HCT116 (cell line): ENCODE data around the gene TKTL2. TPM values are rescaled to one million over a fixed set of nuclear protein-coding genes. Genes with fewer than 3 reads are reported as not detected.

Experiments
- ATAC-seq: fragments of 200-7000 bp; cut with Tn5 transposase; 2 replicates; pipeline ENCODE4 v1.9.1; 2020; ENCODE audit warnings: mild to moderate bottlenecking, moderate library complexity
- BruUV-seq: library from RNA; stranded (reverse); fragments of 400-500 nt; replicated peaks from 2 replicates; lab custom pipeline; 2021; lab: Mats Ljungman, UMichigan
- CTCF ChIA-PET: fragments of 300-600 bp; sonication (Branson Sonifier 250); formaldehyde crosslinking; loops from one replicate; lab custom pipeline; 2021; ENCODE audit warnings: antibody characterized with exemption; lab: Charles Lee
- POLR2A ChIA-PET: fragments of 300-600, 350-600 bp; sonication (Branson Sonifier 250); formaldehyde crosslinking; loops from one replicate; lab custom pipeline; 2021; ENCODE audit warnings: antibody characterized with exemption; lab: Charles Lee
- RAD21 ChIA-PET, 2 experiments: fragments of 300-600 bp; sonication (Branson Sonifier 250); formaldehyde crosslinking; loops; one replicate each; lab custom pipeline; 2023; ENCODE audit warnings: low total read pairs in 2 of 2; ENCODE audit not compliant: uncharacterized antibody in 2 of 2, unreplicated experiment in 2 of 2, low non-redundant PET in 1 of 2; lab: Charles Lee
- DNase-seq: peaks from one replicate; pipeline ENCODE4 v3.0.0-alpha.2; 2010; ENCODE audit warnings: low read depth, low spot score
- H2AFZ ChIP-seq: fragments of 200-600 bp; shearing (Covaris generic), sonication (generic); 2 replicates; pipeline ENCODE4 v1.6.1; 2017; ENCODE audit warnings: low read depth, mixed run types, mixed read lengths, antibody characterized with exemption, low read length; ENCODE audit not compliant: poor library complexity, severe bottlenecking
- H3K27ac ChIP-seq: 2 replicates; pipeline ENCODE4 v1.5.1; 2012; ENCODE audit warnings: low read depth, low read length
- H3K27me3 ChIP-seq: fragments of 200-600 bp; sonication (generic); 2 replicates; pipeline ENCODE4 v1.6.1; 2016; ENCODE audit warnings: mixed run types, low read length, mixed read lengths; ENCODE audit not compliant: insufficient read depth
- H3K36me3 ChIP-seq, 2 experiments: fragments of 200-500 bp in 1 of 2; fragments of 200-600 bp in 1 of 2; sonication (Bioruptor generic) in 1 of 2; sonication (generic) in 1 of 2; 2 replicates each; pipeline versions ENCODE4 v1.5.1 to v1.6.1; 2014 to 2016; ENCODE audit warnings: low read length in 2 of 2, inconsistent platforms in 1 of 2, mixed read lengths in 1 of 2, mixed run types in 1 of 2; ENCODE audit not compliant: insufficient read depth in 2 of 2, control insufficient read depth in 1 of 2
- H3K4me1 ChIP-seq, 2 experiments: fragments of 200-600 bp in 1 of 2; sonication (generic) in 1 of 2; 2 replicates each; pipeline versions ENCODE4 v1.5.1 to v1.6.1; 2012 to 2017; ENCODE audit warnings: low read length in 2 of 2, inconsistent platforms in 1 of 2, mild to moderate bottlenecking in 1 of 2, mixed read lengths in 1 of 2, mixed run types in 1 of 2, moderate library complexity in 1 of 2; ENCODE audit not compliant: insufficient read depth in 2 of 2, control insufficient read depth in 1 of 2
- H3K4me2 ChIP-seq: fragments of 200-600 bp; sonication (generic); 2 replicates; pipeline ENCODE4 v1.6.1; 2017; ENCODE audit warnings: mixed run types, low read length, mixed read lengths
- H3K4me3 ChIP-seq, 2 experiments: fragments of 200-600 bp in 1 of 2; sonication (generic) in 1 of 2; replicated peaks in 1 of 2; 2 replicates each; pipeline ENCODE4 v1.5.1; 2011 to 2016; ENCODE audit warnings: low read length in 2 of 2, control low read depth in 1 of 2, low read depth in 1 of 2, mild to moderate bottlenecking in 1 of 2, mixed read lengths in 1 of 2, mixed run types in 1 of 2
- H3K79me2 ChIP-seq: fragments of 200-600 bp; sonication (generic); 2 replicates; pipeline ENCODE4 v1.6.1; 2017; ENCODE audit warnings: mild to moderate bottlenecking, mixed run types, low read length, moderate library complexity, mixed read lengths; ENCODE audit not compliant: insufficient read depth
- H3K9ac ChIP-seq: fragments of 200-600 bp; sonication (generic); 2 replicates; pipeline ENCODE4 v1.6.1; 2016; ENCODE audit warnings: low read length, mixed read lengths
- H3K9me2 ChIP-seq: fragments of 200-600 bp; sonication (generic), shearing (Covaris generic); 2 replicates; pipeline ENCODE4 v1.6.1; 2017; ENCODE audit warnings: mixed run types, mild to moderate bottlenecking, moderate library complexity; ENCODE audit not compliant: insufficient read depth
- H3K9me3 ChIP-seq, 2 experiments: fragments of 200-500 bp in 1 of 2; fragments of 200-600 bp in 1 of 2; sonication (Bioruptor generic) in 1 of 2; sonication (generic) in 1 of 2; 2 replicates each; pipeline ENCODE4 v1.6.1; 2014 to 2017; ENCODE audit warnings: low read length in 2 of 2, mixed read lengths in 2 of 2, inconsistent platforms in 1 of 2, low read depth in 1 of 2, mild to moderate bottlenecking in 1 of 2, mixed run types in 1 of 2, moderate library complexity in 1 of 2; ENCODE audit not compliant: control insufficient read depth in 1 of 2, insufficient read depth in 1 of 2
- H4K20me1 ChIP-seq: fragments of 200-600 bp; sonication (generic), shearing (Covaris generic); 2 replicates; pipeline ENCODE4 v1.6.1; 2017; ENCODE audit warnings: mixed run types, mild to moderate bottlenecking, moderate library complexity; ENCODE audit not compliant: insufficient read depth
- CBX3 ChIP-seq: IDR thresholded peaks from 2 replicates; pipeline ENCODE4 v1.6.1; 2012; ENCODE audit warnings: low read depth
- CEBPB ChIP-seq: IDR thresholded peaks from 2 replicates; pipeline ENCODE4 v1.6.1; 2012; ENCODE audit warnings: low read depth
- EZH2phosphoT487 ChIP-seq: fragments of 200-600 bp; IDR thresholded peaks from 2 replicates; pipeline ENCODE4 v1.6.1; 2018; ENCODE audit warnings: antibody characterized with exemption, borderline replicate concordance
- FOSL1 ChIP-seq: IDR thresholded peaks from 2 replicates; pipeline ENCODE4 v1.6.1; 2012; ENCODE audit warnings: low read depth
- JUND ChIP-seq: IDR thresholded peaks from 2 replicates; pipeline ENCODE4 v1.6.1; 2012
- POLR2AphosphoS5 ChIP-seq: IDR thresholded peaks from 2 replicates; pipeline ENCODE4 v1.6.1; 2011; ENCODE audit warnings: mild to moderate bottlenecking, low read depth, low read length, moderate library complexity
- SRF ChIP-seq: IDR thresholded peaks from 2 replicates; pipeline ENCODE4 v1.6.1; 2012; ENCODE audit warnings: low read depth
- TCF7L2 ChIP-seq: IDR thresholded peaks from 2 replicates; pipeline ENCODE4 v1.7.0; 2011; ENCODE audit warnings: borderline replicate concordance, inconsistent platforms; ENCODE audit not compliant: insufficient read depth, insufficient read length; ENCODE audit errors: extremely low read depth
- ZFX ChIP-seq: fragments of 450-650 bp; IDR thresholded peaks from 2 replicates; pipeline ENCODE4 v1.6.1; 2017
- ZNF274 ChIP-seq: fragments of 200-500 bp; sonication (Bioruptor generic); IDR thresholded peaks from 2 replicates; pipeline ENCODE4 v1.6.1; 2014; ENCODE audit warnings: mild to moderate bottlenecking, low read depth, low read length, inconsistent platforms
- intact Hi-C: fragments of 100-400 bp; cut with micrococcal nuclease; formaldehyde crosslinking; loops from 2 replicates; pipeline ENCODE4 v1.10.0; 2022
- total RNA-seq: library from RNA; stranded (reverse); gene quantifications from one replicate; pipeline ENCODE4 v1.2.1, GENCODE V29; 2021; ENCODE audit not compliant: unreplicated experiment
- TF ChIP-seq, protein P1 (sequence below), 3 experiments: fragments of 200-600 bp in 1 of 3; sonication (generic) in 1 of 3; IDR thresholded peaks in 2 of 3; conservative IDR thresholded peaks in 1 of 3; 2 replicates each; pipeline ENCODE4 v1.5.1; 2012 to 2017; ENCODE audit warnings: low read depth in 2 of 3, low read length in 2 of 3, antibody characterized with exemption in 1 of 3, borderline replicate concordance in 1 of 3, control low read depth in 1 of 3, mild to moderate bottlenecking in 1 of 3, mixed read lengths in 1 of 3, mixed run types in 1 of 3, moderate library complexity in 1 of 3; ENCODE audit not compliant: insufficient read depth in 1 of 3

TKTL2 gene
- total RNA-seq, 1 experiment from 2014 or later: not detected

- no peak overlapping the region for H3K4me2 ChIP-seq
- TF ChIP-seq FOSL1: no peak
- TF ChIP-seq EZH2phosphoT487: no peak
- no peak for TF ChIP-seq CEBPB
- no peak for TF ChIP-seq JUND
- TF ChIP-seq TCF7L2: no peak
- TF ChIP-seq POLR2AphosphoS5: no peak
- TF ChIP-seq ZFX: no peak
- no peak for TF ChIP-seq SRF
- no peak for TF ChIP-seq ZNF274
- TF ChIP-seq CBX3: no peak
- TF ChIP-seq, protein P1, sequence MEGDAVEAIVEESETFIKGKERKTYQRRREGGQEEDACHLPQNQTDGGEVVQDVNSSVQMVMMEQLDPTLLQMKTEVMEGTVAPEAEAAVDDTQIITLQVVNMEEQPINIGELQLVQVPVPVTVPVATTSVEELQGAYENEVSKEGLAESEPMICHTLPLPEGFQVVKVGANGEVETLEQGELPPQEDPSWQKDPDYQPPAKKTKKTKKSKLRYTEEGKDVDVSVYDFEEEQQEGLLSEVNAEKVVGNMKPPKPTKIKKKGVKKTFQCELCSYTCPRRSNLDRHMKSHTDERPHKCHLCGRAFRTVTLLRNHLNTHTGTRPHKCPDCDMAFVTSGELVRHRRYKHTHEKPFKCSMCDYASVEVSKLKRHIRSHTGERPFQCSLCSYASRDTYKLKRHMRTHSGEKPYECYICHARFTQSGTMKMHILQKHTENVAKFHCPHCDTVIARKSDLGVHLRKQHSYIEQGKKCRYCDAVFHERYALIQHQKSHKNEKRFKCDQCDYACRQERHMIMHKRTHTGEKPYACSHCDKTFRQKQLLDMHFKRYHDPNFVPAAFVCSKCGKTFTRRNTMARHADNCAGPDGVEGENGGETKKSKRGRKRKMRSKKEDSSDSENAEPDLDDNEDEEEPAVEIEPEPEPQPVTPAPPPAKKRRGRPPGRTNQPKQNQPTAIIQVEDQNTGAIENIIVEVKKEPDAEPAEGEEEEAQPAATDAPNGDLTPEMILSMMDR (IDR thresholded peaks at IDR 0.05 in 2 of 3, conservative IDR thresholded peaks at IDR 0.05 in 1 of 3; ENCODE audit: borderline replicate concordance in 1 of 3, insufficient read depth in 1 of 3, low read depth in 2 of 3, low read length in 2 of 3): no peak
- H3K27ac ChIP-seq: no peak overlapping the region
- intact Hi-C loops: no loop called here
- POLR2A ChIA-PET: no interaction called here
- H3K9me2 ChIP-seq: no peaks in the 10 kb centered on the region
- RAD21 ChIA-PET: no interaction called here
- BruUV-seq: no TSS peak
- H3K9ac ChIP-seq: no peak overlapping the region
- H3K4me1 ChIP-seq: no peaks in the 10 kb centered on the region
- CTCF ChIA-PET: no interaction called here
- no peaks in the 10 kb centered on the region for H3K9me3 ChIP-seq
- H3K27me3 ChIP-seq: no peaks in the 10 kb centered on the region
- no peak overlapping the region for H2AFZ ChIP-seq
- no peaks in the 10 kb centered on the region for H4K20me1 ChIP-seq
- H3K4me3 ChIP-seq: no peak overlapping the region
- ATAC-seq (no peak), DNase-seq (no peak)
- peaks cover 25 to 48% of the 10 kb centered on the region in 2 experiments; a peak in 3 of 4 replicates for H3K36me3 ChIP-seq
- H3K79me2 ChIP-seq: peaks cover 55% of the 10 kb centered on the region
Measured at GRCh38 chr4:163515198-163515597, 41.6 kb upstream of the TKTL2 start.
